HG03378 (cell line): ENCODE measurements around the gene HCRT.
"Not testable (repeated sequence)": the region's sequence is repeated elsewhere in the genome, so short reads cannot be mapped to it uniquely, and the experiment has no call there.

Experiments
- ATAC-seq: cut with Tn5 transposase; IDR thresholded peaks from one replicate; pipeline ENCODE4 v1.9.1; 2021; ENCODE audit warnings: mild to moderate bottlenecking, moderate library complexity; ENCODE audit not compliant: unreplicated experiment

Gene HCRT

GRCh38 chr17:42198897-42199296 lies 13.6 kb upstream of the HCRT start:
- ATAC-seq, result no peak

- no peak for ATAC-seq
Observed at GRCh38 chr17:42197564-42198156, 12.4 kb upstream of the HCRT start.

- ATAC-seq, result no peak
Observed at GRCh38 chr17:42193969-42194899, 9.0 kb upstream of the HCRT start, which contains the start of gene GHDC. Gene GHDC (minus strand): TSS chr17:42194494. CDS start chr17:42193581, 913 bp downstream.

- no peak for ATAC-seq
Observed at GRCh38 chr17:42193216-42193968, 8.1 kb upstream of the HCRT start.

GRCh38 chr17:42192189-42193126 lies 7.2 kb upstream of the HCRT start:
- no peak for ATAC-seq

- no peak for ATAC-seq
Observed at GRCh38 chr17:42191275-42191608, 6.0 kb upstream of the HCRT start.

- ATAC-seq, result no peak
Observed at GRCh38 chr17:42190491-42191274, 5.4 kb upstream of the HCRT start.

GRCh38 chr17:42189651-42189965 lies 4.4 kb upstream of the HCRT start:
- ATAC-seq, result no peak

- no peak for ATAC-seq
Observed at GRCh38 chr17:42188749-42189650, 3.7 kb upstream of the HCRT start.

GRCh38 chr17:42187833-42188232 lies 2.6 kb upstream of the HCRT start:
- ATAC-seq, result no peak

GRCh38 chr17:42186191-42186590 lies 939 bp upstream of the HCRT start:
- not testable (repeated sequence) for ATAC-seq

GRCh38 chr17:42185621-42185930 lies 324 bp upstream of the HCRT start:
- no peak for ATAC-seq

- peak; percentile 33 for ATAC-seq
Observed at GRCh38 chr17:42183741-42184711, 1.2 kb downstream of the HCRT start.

GRCh38 chr17:42182927-42183734 lies 2.1 kb downstream of the HCRT start:
- no peak for ATAC-seq

GRCh38 chr17:42181851-42182207 lies 3.4 kb downstream of the HCRT start:
- ATAC-seq, result no peak

GRCh38 chr17:42180922-42181850 lies 4.1 kb downstream of the HCRT start, which contains the start of gene KCNH4:
Gene KCNH4 (minus strand): TSS chr17:42181142. CDS start chr17:42180945, 197 bp downstream.
- no peak for ATAC-seq
